ENCODE measurements around the gene SMARCA4. TPM values are rescaled to one million over a fixed set of nuclear protein-coding genes. Genes with fewer than 3 reads are reported as not detected.

SMARCA4 gene
- total RNA-seq, 1 donor from 2014 or later: 95.6 TPM

GRCh38 chr19:10920781-10921180 lies 40.0 kb upstream of the SMARCA4 start:
- Histone ChIP-seq H3K4me3 (no peak overlapping the region), H3K4me1 (no peaks in the 10 kb centered on the region), H3K27me3 (no peaks in the 10 kb centered on the region), H3K36me3 (peaks cover 79% of the 10 kb centered on the region), H3K27ac (no peak overlapping the region), H3K9me3 (no peaks in the 10 kb centered on the region)
- intact Hi-C loops (cut with DNase I): no loop called here
- no peak for ATAC-seq
- TF ChIP-seq CTCF (IDR thresholded peaks at IDR 0.05): no peak
- no peak for DNase-seq

- intact Hi-C loops (cut with DNase I): no loop called here
Measured at GRCh38 chr19:10921199-10921909, 39.5 kb upstream of the SMARCA4 start.

GRCh38 chr19:10921910-10922637 lies 38.8 kb upstream of the SMARCA4 start:
- ATAC-seq (no peak), DNase-seq (no peak)
- no peak overlapping the region for H3K27ac ChIP-seq
- no peaks in the 10 kb centered on the region for H3K4me1 ChIP-seq
- intact Hi-C loops (cut with DNase I): no loop called here
- H3K9me3 ChIP-seq: no peaks in the 10 kb centered on the region
- no peaks in the 10 kb centered on the region for H3K27me3 ChIP-seq
- TF ChIP-seq CTCF (IDR thresholded peaks at IDR 0.05): no peak
- peaks cover 69% of the 10 kb centered on the region for H3K36me3 ChIP-seq
- no peak overlapping the region for H3K4me3 ChIP-seq

More at GRCh38 chr19:10921199-10921909, 39.5 kb upstream of the SMARCA4 start:
- Histone ChIP-seq H3K4me3 (no peak overlapping the region), H3K27ac (no peak overlapping the region), H3K4me1 (no peaks in the 10 kb centered on the region), H3K9me3 (no peaks in the 10 kb centered on the region), H3K36me3 (peaks cover 73% of the 10 kb centered on the region), H3K27me3 (no peaks in the 10 kb centered on the region)
- DNase-seq (no peak), ATAC-seq (no peak)
- no peak for TF ChIP-seq CTCF (IDR thresholded peaks at IDR 0.05)

GRCh38 chr19:10922638-10923014 lies 38.2 kb upstream of the SMARCA4 start:
- no peak for TF ChIP-seq CTCF (IDR thresholded peaks at IDR 0.05)
- peaks cover 69% of the 10 kb centered on the region for H3K36me3 ChIP-seq
- no peaks in the 10 kb centered on the region for H3K27me3 ChIP-seq
- ATAC-seq (no peak), DNase-seq (no peak)
- H3K27ac ChIP-seq: no peak overlapping the region
- H3K4me3 ChIP-seq: no peak overlapping the region
- H3K4me1 ChIP-seq: peaks cover 5% of the 10 kb centered on the region
- H3K9me3 ChIP-seq: no peaks in the 10 kb centered on the region
- intact Hi-C loops (cut with DNase I): no loop called here

- intact Hi-C loops (cut with DNase I): no loop called here
- H3K27ac ChIP-seq: no peak overlapping the region
- H3K36me3 ChIP-seq: peaks cover 61% of the 10 kb centered on the region
- no peak for TF ChIP-seq CTCF (IDR thresholded peaks at IDR 0.05)
- peaks cover 9% of the 10 kb centered on the region for H3K4me1 ChIP-seq
- ATAC-seq (no peak), DNase-seq (no peak)
- H3K27me3 ChIP-seq: no peaks in the 10 kb centered on the region
- no peaks in the 10 kb centered on the region for H3K9me3 ChIP-seq
- no peak overlapping the region for H3K4me3 ChIP-seq
Measured at GRCh38 chr19:10923260-10924112, 37.3 kb upstream of the SMARCA4 start.
